HTR-8/SVneo (cell line): ENCODE data around the gene CARD11.

ENCODE experiments used
- DNase-seq: peaks from one replicate; pipeline ENCODE4 v3.0.0; 2011; ENCODE audit warnings: low spot score, mixed read lengths; ENCODE audit not compliant: insufficient read length
- FAIRE-seq: peaks from 2 replicates; lab custom pipeline; 2011; peaks lifted over from hg19 to GRCh38; lab: Jason Lieb, UNC

The CARD11 gene

GRCh38 chr7:3043544-3044371 lies at the start of gene CARD11:
Gene CARD11, minus strand, starts transcription at chr7:3043867. Its CDS starts 85,361 bp downstream, at chr7:2958506.
- FAIRE-seq: no peak
- peak; percentile 51 for DNase-seq

- DNase-seq (no peak), FAIRE-seq (no peak)
Measured at GRCh38 chr7:3092468-3092867, 48.8 kb upstream of the CARD11 start.

- DNase-seq (no peak), FAIRE-seq (no peak)
Measured at GRCh38 chr7:3091631-3092030, 48.0 kb upstream of the CARD11 start.

GRCh38 chr7:3089493-3089892 lies 45.8 kb upstream of the CARD11 start:
- DNase-seq (peak; percentile 65), FAIRE-seq (no peak)

- peak; percentile 82 for DNase-seq
- peak; percentile 57 for FAIRE-seq
Measured at GRCh38 chr7:3087243-3087755, 43.6 kb upstream of the CARD11 start.

- no peak for DNase-seq
- FAIRE-seq: no peak
Measured at GRCh38 chr7:3083350-3083749, 39.7 kb upstream of the CARD11 start.

GRCh38 chr7:3082831-3083230 lies 39.2 kb upstream of the CARD11 start:
- FAIRE-seq (no peak), DNase-seq (no peak)

- DNase-seq (no peak), FAIRE-seq (no peak)
Measured at GRCh38 chr7:3082386-3082785, 38.7 kb upstream of the CARD11 start.

GRCh38 chr7:3080106-3080505 lies 36.4 kb upstream of the CARD11 start:
- no peak for DNase-seq
- no peak for FAIRE-seq

GRCh38 chr7:3078514-3078913 lies 34.8 kb upstream of the CARD11 start:
- FAIRE-seq: no peak

GRCh38 chr7:3076700-3077099 lies 33.0 kb upstream of the CARD11 start:
- no peak for DNase-seq
- no peak for FAIRE-seq

More at GRCh38 chr7:3078514-3078913, 34.8 kb upstream of the CARD11 start:
- DNase-seq: no peak

GRCh38 chr7:3076163-3076562 lies 32.5 kb upstream of the CARD11 start:
- DNase-seq: no peak
- FAIRE-seq: no peak

- no peak for FAIRE-seq
- DNase-seq: no peak
Measured at GRCh38 chr7:3075441-3075840, 31.8 kb upstream of the CARD11 start.

- FAIRE-seq (no peak), DNase-seq (no peak)
Measured at GRCh38 chr7:3074459-3074821, 30.8 kb upstream of the CARD11 start.

- no peak for FAIRE-seq
- no peak for DNase-seq
Measured at GRCh38 chr7:3073763-3074458, 30.2 kb upstream of the CARD11 start.

GRCh38 chr7:3070908-3071307 lies 27.2 kb upstream of the CARD11 start:
- peak; percentile 23 for FAIRE-seq
- no peak for DNase-seq

GRCh38 chr7:3069771-3070449 lies 26.2 kb upstream of the CARD11 start:
- DNase-seq: no peak
- peak; percentile 46 for FAIRE-seq

- FAIRE-seq (no peak), DNase-seq (no peak)
Measured at GRCh38 chr7:3068530-3068929, 24.9 kb upstream of the CARD11 start.

GRCh38 chr7:3067606-3068380 lies 24.1 kb upstream of the CARD11 start:
- DNase-seq (no peak), FAIRE-seq (no peak)

- peak; percentile 51 for FAIRE-seq
- DNase-seq: no peak
Measured at GRCh38 chr7:3067193-3067592, 23.5 kb upstream of the CARD11 start.
